GM13976 (cell line): ENCODE measurements around the gene PIK3C2A.

Experiments used
- DNase-seq: peaks from one replicate; pipeline ENCODE4 v3.0.0; 2012; ENCODE audit warnings: low spot score
- in situ Hi-C: fragments of 300-500 bp; cut with MboI; formaldehyde crosslinking; loops from one replicate; pipeline ENCODE4 v1.12.0; 2022; ENCODE audit warnings: low sequenced_read_pairs, mixed read lengths, inconsistent platforms; ENCODE audit not compliant: unreplicated experiment
- TF ChIP-seq, protein P1 (sequence below): IDR thresholded peaks from 2 replicates; pipeline ENCODE4 v1.5.1; 2012; ENCODE audit warnings: borderline replicate concordance, mild to moderate bottlenecking; ENCODE audit not compliant: insufficient read depth; ENCODE audit errors: extremely low read depth, missing control alignments, control extremely low read depth

PIK3C2A gene, protein sequence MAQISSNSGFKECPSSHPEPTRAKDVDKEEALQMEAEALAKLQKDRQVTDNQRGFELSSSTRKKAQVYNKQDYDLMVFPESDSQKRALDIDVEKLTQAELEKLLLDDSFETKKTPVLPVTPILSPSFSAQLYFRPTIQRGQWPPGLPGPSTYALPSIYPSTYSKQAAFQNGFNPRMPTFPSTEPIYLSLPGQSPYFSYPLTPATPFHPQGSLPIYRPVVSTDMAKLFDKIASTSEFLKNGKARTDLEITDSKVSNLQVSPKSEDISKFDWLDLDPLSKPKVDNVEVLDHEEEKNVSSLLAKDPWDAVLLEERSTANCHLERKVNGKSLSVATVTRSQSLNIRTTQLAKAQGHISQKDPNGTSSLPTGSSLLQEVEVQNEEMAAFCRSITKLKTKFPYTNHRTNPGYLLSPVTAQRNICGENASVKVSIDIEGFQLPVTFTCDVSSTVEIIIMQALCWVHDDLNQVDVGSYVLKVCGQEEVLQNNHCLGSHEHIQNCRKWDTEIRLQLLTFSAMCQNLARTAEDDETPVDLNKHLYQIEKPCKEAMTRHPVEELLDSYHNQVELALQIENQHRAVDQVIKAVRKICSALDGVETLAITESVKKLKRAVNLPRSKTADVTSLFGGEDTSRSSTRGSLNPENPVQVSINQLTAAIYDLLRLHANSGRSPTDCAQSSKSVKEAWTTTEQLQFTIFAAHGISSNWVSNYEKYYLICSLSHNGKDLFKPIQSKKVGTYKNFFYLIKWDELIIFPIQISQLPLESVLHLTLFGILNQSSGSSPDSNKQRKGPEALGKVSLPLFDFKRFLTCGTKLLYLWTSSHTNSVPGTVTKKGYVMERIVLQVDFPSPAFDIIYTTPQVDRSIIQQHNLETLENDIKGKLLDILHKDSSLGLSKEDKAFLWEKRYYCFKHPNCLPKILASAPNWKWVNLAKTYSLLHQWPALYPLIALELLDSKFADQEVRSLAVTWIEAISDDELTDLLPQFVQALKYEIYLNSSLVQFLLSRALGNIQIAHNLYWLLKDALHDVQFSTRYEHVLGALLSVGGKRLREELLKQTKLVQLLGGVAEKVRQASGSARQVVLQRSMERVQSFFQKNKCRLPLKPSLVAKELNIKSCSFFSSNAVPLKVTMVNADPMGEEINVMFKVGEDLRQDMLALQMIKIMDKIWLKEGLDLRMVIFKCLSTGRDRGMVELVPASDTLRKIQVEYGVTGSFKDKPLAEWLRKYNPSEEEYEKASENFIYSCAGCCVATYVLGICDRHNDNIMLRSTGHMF (N-terminal part only)

DNA sequence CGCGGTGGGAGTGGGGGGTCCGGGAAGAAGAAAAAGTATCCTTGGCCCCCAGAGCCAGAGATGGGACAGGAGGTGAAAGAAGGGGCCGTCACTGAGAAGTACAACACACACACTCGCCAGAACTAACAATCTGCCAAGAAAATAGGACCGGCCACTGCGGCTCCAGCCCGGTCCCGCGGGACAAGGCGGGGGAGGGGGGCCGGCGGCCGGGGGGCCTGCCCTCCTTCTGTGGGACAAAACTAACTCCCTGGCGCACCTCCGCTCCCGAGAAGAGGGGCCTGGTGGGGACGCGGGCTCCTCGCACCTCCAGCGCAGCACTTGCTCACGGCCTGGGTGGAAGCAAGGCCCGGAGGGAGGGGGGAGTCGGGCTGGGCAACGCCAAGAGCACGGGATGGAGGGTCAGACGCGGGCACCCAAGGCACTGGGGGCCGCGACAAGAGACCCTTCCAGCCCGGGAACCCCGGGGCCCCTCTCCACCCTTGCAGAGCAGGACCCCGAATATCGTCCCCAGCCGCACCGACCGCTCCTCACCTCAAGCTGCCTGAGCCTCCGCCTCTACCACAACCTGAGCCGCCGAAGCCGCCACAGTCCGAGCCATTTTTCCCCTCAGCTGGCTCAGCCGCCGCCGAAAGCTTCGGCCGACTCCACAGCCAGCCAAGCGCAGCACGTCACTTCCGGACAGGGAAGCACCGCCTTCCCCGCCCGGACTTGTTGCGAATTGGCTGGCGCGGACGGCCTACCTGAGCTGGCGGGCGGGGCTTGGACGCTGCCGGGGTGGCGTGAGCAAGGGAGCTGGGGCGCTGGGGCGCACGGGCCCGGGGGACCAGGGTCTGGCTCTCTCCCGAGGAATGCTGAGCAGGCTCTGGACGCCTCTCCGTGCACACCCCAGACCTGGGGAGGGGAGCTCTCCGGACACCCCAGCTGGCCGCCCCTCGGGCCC is at the start of gene PIK3C2A:
Gene PIK3C2A, minus strand, starts transcription at position 670 of the 940 bp plus-strand sequence. CDS start 38,245 bp downstream, outside the sequence.
- in situ Hi-C loops: loop anchor here (25.0 kb wide), 1 partner anchor 270 kb away; no protein-coding TSS in a partner anchor
- peak; percentile 97 for DNase-seq
- TF ChIP-seq, protein P1, sequence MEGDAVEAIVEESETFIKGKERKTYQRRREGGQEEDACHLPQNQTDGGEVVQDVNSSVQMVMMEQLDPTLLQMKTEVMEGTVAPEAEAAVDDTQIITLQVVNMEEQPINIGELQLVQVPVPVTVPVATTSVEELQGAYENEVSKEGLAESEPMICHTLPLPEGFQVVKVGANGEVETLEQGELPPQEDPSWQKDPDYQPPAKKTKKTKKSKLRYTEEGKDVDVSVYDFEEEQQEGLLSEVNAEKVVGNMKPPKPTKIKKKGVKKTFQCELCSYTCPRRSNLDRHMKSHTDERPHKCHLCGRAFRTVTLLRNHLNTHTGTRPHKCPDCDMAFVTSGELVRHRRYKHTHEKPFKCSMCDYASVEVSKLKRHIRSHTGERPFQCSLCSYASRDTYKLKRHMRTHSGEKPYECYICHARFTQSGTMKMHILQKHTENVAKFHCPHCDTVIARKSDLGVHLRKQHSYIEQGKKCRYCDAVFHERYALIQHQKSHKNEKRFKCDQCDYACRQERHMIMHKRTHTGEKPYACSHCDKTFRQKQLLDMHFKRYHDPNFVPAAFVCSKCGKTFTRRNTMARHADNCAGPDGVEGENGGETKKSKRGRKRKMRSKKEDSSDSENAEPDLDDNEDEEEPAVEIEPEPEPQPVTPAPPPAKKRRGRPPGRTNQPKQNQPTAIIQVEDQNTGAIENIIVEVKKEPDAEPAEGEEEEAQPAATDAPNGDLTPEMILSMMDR: no peak

DNA sequence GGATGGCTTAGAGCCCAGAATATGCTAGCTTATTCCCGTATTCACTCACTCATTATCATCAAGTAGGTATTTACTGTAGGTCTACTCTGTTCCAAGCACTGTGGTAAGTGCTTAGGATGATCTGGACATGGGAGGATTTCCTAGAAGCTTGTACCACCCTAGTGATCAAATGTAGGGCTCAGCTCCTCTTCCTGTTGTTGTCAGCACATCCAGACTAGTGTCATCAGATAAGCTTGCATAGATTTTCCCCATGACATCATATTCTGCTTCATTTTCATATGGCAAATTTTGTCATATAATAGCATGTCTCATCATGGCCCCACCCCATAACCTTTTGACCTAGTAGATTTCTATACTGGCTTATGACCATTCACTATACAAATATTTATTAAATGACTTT is 49.4 kb upstream of the PIK3C2A start:
- DNase-seq: no peak
- in situ Hi-C loops: no loop called here
- TF ChIP-seq, protein P1: no peak

DNA sequence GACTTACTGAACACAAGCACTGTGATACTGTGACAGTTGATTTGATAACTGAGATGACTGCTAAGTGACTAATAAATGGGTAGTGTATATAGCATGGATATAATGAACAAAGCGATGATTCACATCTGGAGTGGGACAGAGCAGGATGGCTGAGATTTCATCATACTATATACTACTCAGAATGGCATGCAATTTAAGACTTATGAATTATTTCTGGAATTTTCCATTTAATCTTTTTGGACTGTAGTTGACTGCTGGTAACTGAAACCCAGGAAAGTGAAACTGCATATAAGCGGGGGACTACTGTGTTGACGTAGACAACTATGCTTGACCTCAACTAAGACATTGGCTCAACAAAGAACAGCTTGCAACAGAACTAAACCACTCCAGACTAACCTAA is 48.7 kb upstream of the PIK3C2A start:
- in situ Hi-C loops: no loop called here
- no peak for DNase-seq
- TF ChIP-seq, protein P1: no peak

DNA sequence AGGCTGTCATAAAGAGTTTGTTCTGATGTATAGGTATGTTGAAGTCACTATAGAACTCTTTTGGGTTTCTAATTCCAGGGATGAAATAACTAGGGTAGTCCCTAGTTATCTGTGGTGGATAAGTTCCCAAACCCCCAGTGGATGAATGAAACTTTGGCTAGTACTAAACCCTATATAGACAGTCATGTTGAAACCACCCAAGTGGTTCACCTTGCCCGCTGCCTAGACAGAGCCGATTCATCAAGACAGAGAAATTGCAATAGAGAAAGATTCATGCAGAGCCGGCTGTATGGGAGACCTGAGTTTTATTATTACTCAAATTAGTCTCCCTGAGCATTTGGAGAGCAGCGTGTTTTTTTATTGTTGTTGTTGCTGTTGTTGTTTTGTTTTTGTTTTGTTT is 44.9 kb upstream of the PIK3C2A start:
- DNase-seq: no peak
- TF ChIP-seq, protein P1: no peak
- in situ Hi-C loops: no loop called here

DNA sequence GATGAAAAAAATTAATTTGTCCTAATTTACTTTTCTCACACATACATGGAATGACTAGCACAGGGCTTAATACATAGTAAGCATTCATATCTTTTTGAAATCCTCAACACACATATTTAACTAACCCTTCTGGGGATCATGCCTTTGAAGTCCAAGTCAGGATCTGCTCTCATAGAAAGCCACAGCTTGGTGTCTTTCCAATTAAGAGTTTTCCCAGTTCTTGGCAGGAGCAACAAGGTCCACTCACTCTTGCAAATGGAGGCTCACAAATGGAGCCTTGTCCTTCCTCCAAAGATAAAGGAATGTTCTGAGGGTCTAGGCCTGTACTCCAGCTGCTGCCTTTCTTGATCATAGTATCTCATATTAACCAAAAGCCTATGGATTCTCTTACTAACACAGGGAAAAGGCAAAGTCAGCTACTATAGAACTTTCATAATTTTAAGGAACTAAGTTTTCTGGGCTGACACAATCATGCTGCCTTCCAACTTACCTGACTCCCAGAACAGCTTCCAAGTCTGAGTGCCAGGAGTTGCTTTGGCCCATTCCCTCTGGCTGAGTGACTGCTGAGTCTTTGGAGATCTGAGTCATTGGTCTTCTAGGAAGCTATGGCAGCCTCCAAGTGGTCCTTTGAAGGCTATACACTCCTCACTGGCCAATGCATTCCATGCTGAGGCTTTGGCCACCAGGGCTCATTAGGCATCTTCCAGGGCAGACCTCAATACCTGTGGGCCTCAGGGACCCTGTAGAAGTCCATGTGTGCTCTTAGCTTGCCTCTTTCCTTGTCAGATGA is 43.0 kb upstream of the PIK3C2A start:
- DNase-seq: no peak
- in situ Hi-C loops: no loop called here
- TF ChIP-seq, protein P1: no peak
